H9 (cell line): Measurements from ENCODE around the gene AMACR. TPM values are rescaled to one million over a fixed set of nuclear protein-coding genes. Genes with fewer than 3 reads are reported as not detected.

ENCODE experiments used
- DNase-seq: peaks from one replicate; pipeline ENCODE4 v3.0.0-alpha.2; 2017
- H2AFZ ChIP-seq: one replicate; pipeline ENCODE4 v1.6.1; 2013; ENCODE audit warnings: mild to moderate bottlenecking, low read length, control low read depth, moderate library complexity
- H2AK5ac ChIP-seq: 2 replicates; pipeline ENCODE4 v1.6.1; 2013; ENCODE audit warnings: low read length, control low read depth, mixed read lengths; ENCODE audit not compliant: insufficient read length
- H2BK120ac ChIP-seq: one replicate; pipeline ENCODE4 v1.6.1; 2013; ENCODE audit warnings: low read depth, mild to moderate bottlenecking, low read length, control low read depth, inconsistent platforms; ENCODE audit not compliant: poor library complexity, severe bottlenecking
- H2BK12ac ChIP-seq: 2 replicates; pipeline ENCODE4 v1.6.1; 2013; ENCODE audit warnings: low read length, control low read depth, mixed read lengths, low read depth; ENCODE audit not compliant: insufficient read length
- H2BK15ac ChIP-seq: 2 replicates; pipeline ENCODE4 v1.6.1; 2013; ENCODE audit warnings: low read depth, low read length, control low read depth
- H2BK20ac ChIP-seq: one replicate; pipeline ENCODE4 v1.6.1; 2013; ENCODE audit warnings: low read depth, mild to moderate bottlenecking, low read length, control low read depth, inconsistent platforms; ENCODE audit not compliant: poor library complexity, severe bottlenecking
- H2BK5ac ChIP-seq: 2 replicates; pipeline ENCODE4 v1.6.1; 2013; ENCODE audit warnings: low read length, control low read depth, mixed read lengths; ENCODE audit not compliant: insufficient read length
- H3K14ac ChIP-seq: 2 replicates; pipeline ENCODE4 v1.6.1; 2013; ENCODE audit warnings: low read length, control low read depth; ENCODE audit not compliant: insufficient read depth
- H3K18ac ChIP-seq: 2 replicates; pipeline ENCODE4 v1.6.1; 2013; ENCODE audit warnings: low read depth, mild to moderate bottlenecking, mixed read lengths, low read length, control low read depth; ENCODE audit not compliant: insufficient read length
- H3K23ac ChIP-seq: 2 replicates; pipeline ENCODE4 v1.6.1; 2013; ENCODE audit warnings: low read length, control low read depth, mixed read lengths, low read depth; ENCODE audit not compliant: insufficient read length
- H3K23me2 ChIP-seq: 2 replicates; pipeline ENCODE4 v1.6.1; 2013; ENCODE audit warnings: low read depth, mild to moderate bottlenecking, mixed read lengths, low read length, control low read depth; ENCODE audit not compliant: insufficient read length, poor library complexity, severe bottlenecking
- H3K27ac ChIP-seq: 2 replicates; pipeline ENCODE4 v1.5.1; 2013; ENCODE audit warnings: low read length, control low read depth, mixed read lengths, low read depth; ENCODE audit not compliant: insufficient read length
- H3K27me3 ChIP-seq: 2 replicates; pipeline ENCODE4 v1.6.1; 2013; ENCODE audit warnings: low read length, control low read depth, inconsistent platforms; ENCODE audit not compliant: insufficient read depth
- H3K4ac ChIP-seq: 2 replicates; pipeline ENCODE4 v1.6.1; 2013; ENCODE audit warnings: low read depth, mild to moderate bottlenecking, control low read depth, inconsistent platforms, low read length, moderate library complexity
- H3K4me1 ChIP-seq: 2 replicates; pipeline ENCODE4 v1.6.1; 2013; ENCODE audit warnings: low read length, control low read depth, inconsistent platforms; ENCODE audit not compliant: insufficient read depth
- H3K4me2 ChIP-seq: 2 replicates; pipeline ENCODE4 v1.6.1; 2013; ENCODE audit warnings: low read length, control low read depth, mixed read lengths; ENCODE audit not compliant: insufficient read length, insufficient read depth
- H3K56ac ChIP-seq: 2 replicates; pipeline ENCODE4 v1.6.1; 2013; ENCODE audit warnings: low read depth, mild to moderate bottlenecking, mixed read lengths, low read length, control low read depth; ENCODE audit not compliant: insufficient read length
- H3K79me1 ChIP-seq: 2 replicates; pipeline ENCODE4 v1.6.1; 2013; ENCODE audit warnings: low read depth, mild to moderate bottlenecking, moderate library complexity, low read length, control low read depth, inconsistent platforms; ENCODE audit not compliant: insufficient read depth, poor library complexity, severe bottlenecking
- H3K79me2 ChIP-seq: 2 replicates; pipeline ENCODE4 v1.6.1; 2013; ENCODE audit warnings: low read length, control low read depth, inconsistent platforms; ENCODE audit not compliant: insufficient read depth
- H3K9ac ChIP-seq: 2 replicates; pipeline ENCODE4 v1.6.1; 2013; ENCODE audit warnings: low read length, control low read depth, mixed read lengths; ENCODE audit not compliant: insufficient read length; ENCODE audit errors: extremely low read depth
- H3K9me3 ChIP-seq: one replicate; pipeline ENCODE4 v1.6.1; 2013; ENCODE audit warnings: low read depth, low read length, inconsistent platforms; ENCODE audit not compliant: control insufficient read depth
- H3T11ph ChIP-seq: one replicate; pipeline ENCODE4 v1.6.1; 2013; ENCODE audit warnings: mild to moderate bottlenecking, low read length, control low read depth, inconsistent platforms
- H4K20me1 ChIP-seq: one replicate; pipeline ENCODE4 v1.6.1; 2013; ENCODE audit not compliant: control insufficient read depth, insufficient read length, insufficient read depth
- H4K5ac ChIP-seq: 2 replicates; pipeline ENCODE4 v1.6.1; 2013; ENCODE audit warnings: low read depth, mild to moderate bottlenecking, mixed read lengths, low read length, control low read depth; ENCODE audit not compliant: insufficient read length
- H4K8ac ChIP-seq: replicated peaks from 2 replicates; pipeline ENCODE4 v1.6.1; 2013; ENCODE audit warnings: low read length, control low read depth, mixed read lengths, low read depth; ENCODE audit not compliant: insufficient read length
- H4K91ac ChIP-seq: 2 replicates; pipeline ENCODE4 v1.6.1; 2013; ENCODE audit warnings: low read depth, mild to moderate bottlenecking, moderate library complexity, mixed read lengths, low read length, control low read depth; ENCODE audit not compliant: insufficient read length
- H3K27ac Mint-ChIP-seq, 3 experiments: 2 replicates in 2 of 3; 3 replicates in 1 of 3; pipeline ENCODE4 v1.8.0; 2020 to 2021; ENCODE audit warnings: mixed read lengths in 3 of 3, mild to moderate bottlenecking in 1 of 3, moderate library complexity in 1 of 3
- H3K27me3 Mint-ChIP-seq: 2 replicates; pipeline ENCODE4 v1.8.0; 2021; ENCODE audit warnings: low read depth, mild to moderate bottlenecking, moderate library complexity, mixed read lengths
- H3K36me3 Mint-ChIP-seq, 3 experiments: 2 replicates in 2 of 3; 3 replicates in 1 of 3; pipeline ENCODE4 v1.8.0; 2020 to 2021; ENCODE audit warnings: low read depth in 3 of 3, mixed read lengths in 3 of 3; ENCODE audit not compliant: insufficient read depth in 1 of 3
- H3K4me1 Mint-ChIP-seq, 2 experiments: 2 replicates each; pipeline ENCODE4 v1.8.0; 2020; ENCODE audit warnings: mixed read lengths in 2 of 2
- H3K4me3 Mint-ChIP-seq, 2 experiments: 2 replicates in 1 of 2; 3 replicates in 1 of 2; pipeline ENCODE4 v1.8.0; 2020 to 2021; ENCODE audit warnings: mild to moderate bottlenecking in 2 of 2, mixed read lengths in 2 of 2, moderate library complexity in 1 of 2
- H3K9me3 Mint-ChIP-seq, 2 experiments: 2 replicates in 1 of 2; 3 replicates in 1 of 2; pipeline ENCODE4 v1.8.0; 2020; ENCODE audit warnings: mild to moderate bottlenecking in 2 of 2, mixed read lengths in 2 of 2, moderate library complexity in 1 of 2
- WGBS: extraction: QIAGEN DNeasy Blood & Tissue Kit; methylation state at CpG from one replicate; pipeline ENCODE4 v1.1.7; 2013; ENCODE audit warnings: missing lambda C conversion rate, low lambda C conversion rate, mixed read lengths; ENCODE audit not compliant: insufficient read length; ENCODE audit errors: extremely low coverage; 5-methylcytosine and 5-hydroxymethylcytosine counted together
- total RNA-seq: library from RNA; stranded (reverse); gene quantifications from 2 replicates; pipeline ENCODE4 v1.2.1, GENCODE V29; 2021
- TF ChIP-seq, protein P1 (sequence below): fragments of 200-600 bp; sonication (generic); conservative IDR thresholded peaks from 3 replicates; pipeline ENCODE4 v1.8.0; 2021; ENCODE audit warnings: antibody characterized with exemption, mild to moderate bottlenecking

AMACR gene
- total RNA-seq, 1 experiment from 2014 or later: 9.7 TPM

DNA sequence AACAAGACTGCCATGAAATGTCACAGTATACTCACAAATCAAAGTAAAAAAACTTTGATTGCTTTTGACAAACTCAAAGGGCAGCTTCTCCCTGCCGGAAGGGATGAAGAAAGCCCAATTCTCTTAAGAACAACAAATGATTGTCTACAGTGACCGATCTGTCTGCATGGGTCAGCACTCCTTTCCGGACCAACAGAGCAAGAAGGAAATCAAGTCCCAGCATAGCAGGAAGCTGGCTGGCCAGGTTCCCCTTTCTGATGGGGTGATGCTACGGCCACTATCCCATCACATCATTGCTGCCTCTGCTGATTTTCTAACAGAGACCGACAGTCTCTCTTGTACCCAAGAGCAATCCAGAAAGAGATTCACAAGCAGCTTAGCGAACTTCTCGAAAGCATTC lies 34.5 kb upstream of the AMACR start:
- Histone ChIP-seq H3K27me3 (no peaks in the 10 kb centered on the region), H2BK5ac (no peak overlapping the region), H3K79me1 (no peaks in the 10 kb centered on the region), H2BK12ac (no peak overlapping the region), H3K18ac (no peak overlapping the region), H4K8ac (no peak overlapping the region), H3K9ac (no peak overlapping the region), H4K20me1 (no peaks in the 10 kb centered on the region), H2BK120ac (no peak overlapping the region), H2AFZ (no peak overlapping the region), H4K91ac (no peak overlapping the region), H3K23me2 (no peaks in the 10 kb centered on the region), H2AK5ac (no peak overlapping the region), H3T11ph (no peak overlapping the region), H3K14ac (no peak overlapping the region), H2BK20ac (no peak overlapping the region), H3K4me1 (0 out of 2 replicates have a peak, but pooled peaks cover 2% of the 10 kb centered on the region), H3K23ac (no peak overlapping the region), H4K5ac (no peak overlapping the region), H2BK15ac (no peak overlapping the region), H3K56ac (no peak overlapping the region), H3K4me2 (no peak overlapping the region), H3K79me2 (no peaks in the 10 kb centered on the region), H3K4ac (no peak overlapping the region), H3K9me3 (no peaks in the 10 kb centered on the region), H3K27ac (no peak overlapping the region)
- H3K27ac Mint-ChIP-seq: no peak overlapping the region
- peaks cover 2 to 3% of the 10 kb centered on the region in 2 experiments; a peak in 2 of 5 replicates for H3K9me3 Mint-ChIP-seq
- WGBS: no CpG with 5 or more reads among the region's 7 CpGs
- peaks cover 22 to 24% of the 10 kb centered on the region in 2 experiments for H3K4me1 Mint-ChIP-seq
- no peaks in the 10 kb centered on the region for H3K27me3 Mint-ChIP-seq
- no peak overlapping the region for H3K4me3 Mint-ChIP-seq
- TF ChIP-seq, protein P1, sequence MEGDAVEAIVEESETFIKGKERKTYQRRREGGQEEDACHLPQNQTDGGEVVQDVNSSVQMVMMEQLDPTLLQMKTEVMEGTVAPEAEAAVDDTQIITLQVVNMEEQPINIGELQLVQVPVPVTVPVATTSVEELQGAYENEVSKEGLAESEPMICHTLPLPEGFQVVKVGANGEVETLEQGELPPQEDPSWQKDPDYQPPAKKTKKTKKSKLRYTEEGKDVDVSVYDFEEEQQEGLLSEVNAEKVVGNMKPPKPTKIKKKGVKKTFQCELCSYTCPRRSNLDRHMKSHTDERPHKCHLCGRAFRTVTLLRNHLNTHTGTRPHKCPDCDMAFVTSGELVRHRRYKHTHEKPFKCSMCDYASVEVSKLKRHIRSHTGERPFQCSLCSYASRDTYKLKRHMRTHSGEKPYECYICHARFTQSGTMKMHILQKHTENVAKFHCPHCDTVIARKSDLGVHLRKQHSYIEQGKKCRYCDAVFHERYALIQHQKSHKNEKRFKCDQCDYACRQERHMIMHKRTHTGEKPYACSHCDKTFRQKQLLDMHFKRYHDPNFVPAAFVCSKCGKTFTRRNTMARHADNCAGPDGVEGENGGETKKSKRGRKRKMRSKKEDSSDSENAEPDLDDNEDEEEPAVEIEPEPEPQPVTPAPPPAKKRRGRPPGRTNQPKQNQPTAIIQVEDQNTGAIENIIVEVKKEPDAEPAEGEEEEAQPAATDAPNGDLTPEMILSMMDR: no peak
- DNase-seq: no peak
- H3K36me3 Mint-ChIP-seq: peaks cover 0 to 6% (median 1%) of the 10 kb centered on the region in 3 experiments; a peak in 3 of 7 replicates
